Stimulated activated CD8-positive, alpha-beta memory T cell treated with anti-CD3 and anti-CD28 coated beads, Interleukin-12 subunit alpha, Interleukin-12 subunit beta, amount 100 ng/mL, for 24 hours (primary cell): Measurements from ENCODE around the gene FGF4.

ENCODE experiments used
- DNase-seq: peaks from one replicate; pipeline ENCODE4 v3.0.0-alpha.2; 2020; ENCODE audit errors: extremely low read depth

Gene FGF4

DNA sequence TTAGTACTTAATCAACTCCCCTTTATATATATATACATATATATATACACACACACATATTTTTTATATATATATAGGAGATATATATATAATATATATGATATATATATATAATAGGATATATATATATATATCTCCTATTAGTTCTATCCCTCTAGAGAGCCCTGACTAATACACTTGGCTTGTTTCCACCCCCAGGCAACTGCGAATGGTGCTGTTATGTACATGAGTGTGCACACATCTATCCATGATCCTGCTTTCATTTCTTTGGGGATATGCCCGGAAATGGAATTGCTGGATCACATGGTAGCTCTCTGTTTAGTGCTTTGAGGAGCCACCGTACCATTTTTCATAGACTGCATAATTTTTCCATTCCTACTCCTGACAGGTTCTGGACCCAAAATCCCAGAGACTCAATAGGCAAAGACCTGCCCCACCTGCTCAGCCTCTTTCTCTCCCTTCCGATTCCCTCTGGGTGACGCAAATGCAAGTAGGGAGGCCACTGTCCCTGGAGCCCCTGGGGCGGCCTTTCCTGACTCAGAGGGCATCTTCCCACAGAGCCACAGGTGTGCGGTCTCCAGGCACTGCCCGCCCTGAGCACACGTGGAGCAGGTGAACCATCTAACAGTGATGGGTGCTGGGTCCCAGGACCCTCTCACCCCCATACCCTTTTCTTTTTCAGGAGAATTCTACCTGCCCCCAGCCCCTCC, 32.1 kb upstream of the FGF4 start:
- DNase-seq, result no peak

DNA sequence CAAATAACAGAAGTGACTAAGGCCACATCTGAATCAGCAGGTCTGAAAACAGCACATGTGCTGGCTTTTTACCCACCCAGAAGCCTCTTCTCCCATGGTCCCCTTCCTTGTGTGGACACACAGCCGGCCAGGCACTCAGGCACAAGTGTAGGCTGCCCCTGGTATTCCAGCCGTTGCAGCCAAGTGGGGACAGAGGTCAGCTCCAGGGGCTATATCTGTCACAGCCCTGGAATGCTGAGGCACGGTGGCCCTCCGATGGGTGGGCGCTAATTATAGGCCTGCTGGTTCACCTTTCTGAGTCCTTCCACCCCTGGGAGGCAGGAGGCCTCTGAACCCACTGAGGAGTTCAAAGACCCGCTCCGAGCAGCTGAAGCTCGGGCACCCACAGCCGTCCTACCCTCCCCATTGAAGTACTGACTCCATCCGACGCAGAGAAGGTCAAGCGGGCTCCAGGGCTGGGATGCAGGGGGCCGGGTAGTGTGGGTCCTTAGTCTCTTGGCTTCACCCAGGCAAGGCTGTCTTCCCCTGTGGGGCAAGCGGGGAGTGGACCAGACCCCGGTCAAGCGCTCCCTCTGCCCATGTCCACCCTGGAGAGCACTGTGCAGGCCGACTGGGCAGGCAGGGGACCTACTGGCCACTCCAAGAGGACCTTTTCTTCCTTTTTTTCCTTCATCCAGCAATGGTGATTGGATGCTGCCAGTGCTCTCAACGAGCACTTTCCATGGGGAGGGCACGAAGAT, 29.8 kb upstream of the FGF4 start:
- no peak for DNase-seq

DNA sequence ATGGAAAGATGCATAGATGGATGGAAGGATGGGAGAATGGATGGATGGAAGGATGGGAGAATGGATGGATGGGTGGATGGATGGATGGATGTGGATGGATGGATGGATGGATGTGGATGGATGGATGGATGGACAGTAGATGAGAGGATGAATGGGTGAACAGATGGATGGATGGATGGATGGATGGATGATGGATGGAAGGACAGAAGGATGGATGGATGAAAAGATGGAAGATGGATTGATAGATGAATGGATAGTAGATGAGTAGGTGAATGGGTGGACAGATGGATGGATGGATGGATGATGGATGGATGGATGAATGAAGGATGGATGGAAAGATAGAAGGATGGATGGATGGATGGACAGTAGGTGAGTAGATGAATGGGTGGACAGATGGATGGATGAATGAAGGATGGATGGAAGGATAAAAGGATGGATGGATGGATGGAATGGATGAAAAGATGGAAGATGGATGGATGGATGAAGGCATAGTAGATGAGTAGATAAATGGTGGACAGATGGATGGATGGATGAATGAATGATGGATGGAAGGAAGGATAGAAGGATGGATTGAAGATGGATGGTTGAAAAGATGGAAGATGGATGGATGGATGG, 28.6 kb upstream of the FGF4 start:
- no peak for DNase-seq

DNA sequence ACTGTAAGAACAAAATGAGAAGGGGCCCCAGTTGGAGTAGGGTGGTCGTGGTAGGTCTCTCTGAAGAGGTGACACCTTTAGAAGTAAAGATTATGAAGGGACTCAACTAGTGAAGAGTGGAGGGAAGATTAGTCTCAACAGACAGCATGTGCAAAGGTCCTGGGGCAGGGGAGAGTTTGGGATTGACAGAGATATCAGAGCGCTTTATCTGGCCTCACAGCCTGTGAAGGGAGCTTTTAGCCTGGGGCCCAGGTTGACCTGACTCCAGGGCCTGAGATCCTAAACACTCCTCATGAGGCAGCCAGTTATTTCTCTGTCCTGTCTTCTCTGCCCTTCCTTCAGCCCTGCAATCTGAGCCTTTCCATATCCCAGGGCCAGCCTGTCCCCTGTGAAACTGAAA, 27.9 kb upstream of the FGF4 start:
- DNase-seq, result no peak

DNA sequence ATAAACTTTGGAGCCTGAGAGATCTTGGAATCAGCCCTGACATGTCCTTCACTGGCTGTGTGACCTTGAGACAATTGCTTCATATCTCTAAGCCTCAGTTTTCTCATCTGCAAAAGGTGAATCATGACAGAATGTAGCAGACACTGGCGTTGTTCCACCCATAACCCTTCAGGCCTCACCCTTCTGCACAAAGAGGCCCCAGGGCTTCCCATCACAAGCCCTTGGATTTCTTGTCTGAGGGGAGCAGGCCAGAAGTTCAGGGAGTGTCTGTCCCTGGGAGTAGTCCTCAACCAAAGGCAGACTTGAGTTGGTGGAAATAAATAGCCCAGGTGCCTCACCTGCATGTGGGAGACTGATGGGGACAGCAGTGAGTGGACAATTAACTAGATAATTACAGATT, 27.4 kb upstream of the FGF4 start:
- DNase-seq, result no peak

DNA sequence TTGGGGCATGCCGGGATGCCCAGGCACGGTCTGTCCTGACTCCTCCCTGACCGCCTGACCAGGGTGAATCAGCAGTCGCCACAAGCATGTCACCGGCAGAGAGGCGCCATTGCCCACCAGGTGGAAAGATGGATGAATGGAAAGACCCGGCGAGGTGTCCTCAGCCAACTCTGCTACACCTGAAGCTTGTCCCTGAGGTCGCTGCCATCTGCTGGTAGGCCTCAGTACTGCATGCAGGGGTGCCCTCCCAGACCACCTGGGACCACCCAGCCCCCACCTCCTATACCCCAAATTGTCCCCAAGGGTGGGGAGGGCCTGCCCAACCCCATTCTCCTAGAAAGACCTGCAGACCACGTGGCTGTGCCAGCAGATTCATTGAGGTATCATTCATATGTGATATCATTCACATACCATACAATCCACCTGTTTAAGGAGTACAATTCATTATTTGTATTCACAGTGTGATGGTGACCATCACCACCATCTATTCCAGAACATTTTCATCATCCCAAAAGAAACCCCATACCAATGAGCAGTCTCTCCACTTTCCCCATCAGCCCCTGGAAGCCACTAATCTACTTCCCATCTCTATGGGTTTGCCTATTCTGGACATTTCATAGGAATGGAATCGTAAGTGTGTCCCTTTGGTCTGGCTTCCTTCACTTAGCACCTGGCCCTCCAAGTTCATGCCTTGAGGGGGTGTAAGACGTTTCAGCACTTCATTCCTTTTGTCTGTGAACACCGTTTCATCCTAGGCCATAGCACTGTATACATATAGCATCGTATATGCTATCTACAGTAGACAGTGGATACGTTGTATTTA, 26.6 kb upstream of the FGF4 start:
- DNase-seq, result no peak

DNA sequence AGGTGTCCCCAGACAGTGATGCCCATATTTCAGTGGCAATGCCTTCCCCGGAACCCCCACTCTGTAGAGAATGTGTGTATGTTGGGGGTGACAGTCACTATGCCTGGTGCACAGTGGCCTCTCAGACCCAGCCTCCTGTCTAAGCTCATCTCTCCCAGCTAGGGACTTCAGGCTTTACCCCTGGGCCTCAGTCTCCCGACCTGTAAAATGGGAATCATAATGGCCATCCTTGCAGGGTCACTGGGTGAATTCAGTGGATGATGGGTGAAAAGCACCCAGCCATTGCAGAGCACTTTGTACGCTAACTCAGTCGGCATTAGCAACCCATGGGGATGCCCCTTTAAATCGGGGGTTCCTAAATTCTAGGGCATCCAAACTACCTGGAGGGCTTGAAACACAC, 25.1 kb upstream of the FGF4 start:
- no peak for DNase-seq

DNA sequence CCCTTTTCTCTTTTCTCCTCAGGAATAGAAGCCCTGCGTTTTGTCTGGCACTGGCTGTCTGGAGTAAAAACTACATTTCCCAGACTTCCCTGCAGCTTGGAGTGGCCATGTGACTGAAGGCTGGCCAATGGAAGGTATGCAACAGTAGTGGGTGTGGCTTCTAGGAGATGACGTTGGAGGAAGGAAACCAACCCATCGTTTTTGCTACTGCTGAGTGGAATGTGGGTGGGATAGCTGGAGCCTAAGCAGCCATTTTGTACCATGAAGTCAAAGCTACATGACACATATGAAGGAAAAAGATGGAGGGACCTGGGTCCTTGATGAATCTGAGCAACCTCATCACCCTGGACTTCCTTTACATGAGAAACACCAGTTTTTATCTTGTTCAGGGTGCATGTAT, 24.4 kb upstream of the FGF4 start:
- no peak for DNase-seq

DNA sequence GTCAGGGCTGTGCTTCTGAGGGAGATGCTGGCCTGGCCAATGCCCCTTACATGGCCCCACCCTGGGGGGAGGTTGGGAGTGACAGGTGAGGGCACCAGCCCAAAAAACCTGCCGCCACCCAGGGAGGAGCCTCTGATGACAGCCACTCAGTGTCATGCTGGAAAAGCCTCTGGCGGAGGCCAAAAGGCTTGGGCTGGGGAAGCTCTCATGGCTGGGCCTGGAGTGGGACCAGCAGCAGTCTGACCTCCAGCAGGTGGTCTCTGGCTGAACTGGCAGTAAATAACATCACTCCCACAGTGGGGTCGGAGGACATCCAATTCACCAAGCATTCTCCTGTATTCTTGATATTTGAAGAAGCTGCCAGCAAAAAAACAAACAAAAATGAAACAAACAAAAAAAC, 24.0 kb upstream of the FGF4 start:
- no peak for DNase-seq

DNA sequence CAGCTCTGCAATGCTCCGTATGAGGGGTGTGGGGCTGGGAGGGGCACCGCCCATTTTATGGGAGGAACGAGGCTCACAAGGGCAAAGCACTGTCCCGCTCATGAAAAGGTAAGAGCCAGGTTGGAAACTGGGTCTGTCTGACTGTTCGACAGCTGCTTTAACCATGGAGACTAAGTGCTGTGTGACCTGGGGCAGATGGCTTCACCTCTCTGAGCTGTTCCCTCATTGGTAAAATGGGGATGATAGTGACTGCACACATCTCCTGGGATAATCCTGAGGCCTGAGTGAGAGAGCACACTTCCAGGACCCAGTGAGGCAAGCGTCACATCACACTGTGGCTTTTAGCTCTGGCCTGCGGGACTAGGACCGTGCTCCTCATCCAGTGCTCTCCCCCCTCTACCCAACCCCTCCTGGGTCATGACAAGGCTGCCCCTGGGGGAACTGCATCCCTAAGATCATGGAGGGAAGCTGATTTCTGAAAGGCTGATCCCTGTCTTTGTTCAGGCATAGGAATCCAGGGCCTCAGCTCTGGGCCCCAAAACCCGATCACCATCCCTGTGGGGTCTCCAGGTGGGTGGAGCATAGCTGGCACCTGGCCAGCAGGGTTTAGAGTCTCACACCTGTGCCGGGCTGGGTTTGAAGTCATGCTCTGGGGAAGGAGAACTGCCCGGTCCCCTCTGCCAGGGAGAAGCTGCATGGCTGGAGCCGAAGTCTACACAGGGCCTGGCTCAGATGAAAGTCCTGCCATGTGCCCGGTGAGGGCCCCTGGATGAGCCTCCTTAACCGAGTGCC, 22.8 kb upstream of the FGF4 start:
- no peak for DNase-seq

DNA sequence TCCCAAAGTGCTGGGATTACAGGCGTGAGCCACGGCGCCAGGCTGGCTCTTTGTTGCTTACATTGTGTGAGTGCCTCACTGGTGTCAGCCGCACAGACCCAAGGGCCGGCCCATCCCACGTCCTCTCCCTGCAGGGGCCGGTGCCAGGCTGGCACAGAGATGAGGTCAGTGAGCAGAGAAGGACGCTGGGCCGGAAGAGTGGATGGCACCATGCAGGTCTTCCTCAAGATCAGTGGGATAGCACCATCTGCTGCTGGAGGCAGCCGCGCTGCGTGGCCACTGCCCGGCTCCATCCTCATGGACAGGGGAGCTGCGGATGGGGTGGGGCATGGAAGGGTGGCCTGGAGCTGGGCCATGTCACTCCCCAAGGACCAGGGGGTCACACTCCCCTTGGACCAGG, 22.0 kb upstream of the FGF4 start:
- DNase-seq, result no peak

DNA sequence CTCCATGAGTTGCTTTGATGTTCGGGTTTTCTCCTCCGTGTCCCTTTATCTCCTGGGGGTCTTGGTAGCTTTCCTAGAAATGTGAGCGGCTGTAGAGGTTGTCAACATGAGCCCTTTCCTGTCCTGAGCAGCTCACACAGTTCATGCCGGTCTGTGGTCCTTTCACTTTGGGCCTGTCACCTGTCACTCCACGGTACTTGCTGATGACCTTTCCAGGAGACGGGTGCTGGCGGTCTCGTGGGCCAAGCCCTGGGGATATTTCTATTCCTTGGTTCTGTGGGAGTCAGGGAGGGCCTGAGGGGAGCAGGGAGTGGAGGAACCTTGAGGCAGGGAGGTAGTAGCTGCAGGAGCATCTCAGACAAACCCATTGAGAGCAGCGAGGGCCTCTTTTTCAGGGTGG, 20.9 kb upstream of the FGF4 start:
- DNase-seq, result no peak

DNA sequence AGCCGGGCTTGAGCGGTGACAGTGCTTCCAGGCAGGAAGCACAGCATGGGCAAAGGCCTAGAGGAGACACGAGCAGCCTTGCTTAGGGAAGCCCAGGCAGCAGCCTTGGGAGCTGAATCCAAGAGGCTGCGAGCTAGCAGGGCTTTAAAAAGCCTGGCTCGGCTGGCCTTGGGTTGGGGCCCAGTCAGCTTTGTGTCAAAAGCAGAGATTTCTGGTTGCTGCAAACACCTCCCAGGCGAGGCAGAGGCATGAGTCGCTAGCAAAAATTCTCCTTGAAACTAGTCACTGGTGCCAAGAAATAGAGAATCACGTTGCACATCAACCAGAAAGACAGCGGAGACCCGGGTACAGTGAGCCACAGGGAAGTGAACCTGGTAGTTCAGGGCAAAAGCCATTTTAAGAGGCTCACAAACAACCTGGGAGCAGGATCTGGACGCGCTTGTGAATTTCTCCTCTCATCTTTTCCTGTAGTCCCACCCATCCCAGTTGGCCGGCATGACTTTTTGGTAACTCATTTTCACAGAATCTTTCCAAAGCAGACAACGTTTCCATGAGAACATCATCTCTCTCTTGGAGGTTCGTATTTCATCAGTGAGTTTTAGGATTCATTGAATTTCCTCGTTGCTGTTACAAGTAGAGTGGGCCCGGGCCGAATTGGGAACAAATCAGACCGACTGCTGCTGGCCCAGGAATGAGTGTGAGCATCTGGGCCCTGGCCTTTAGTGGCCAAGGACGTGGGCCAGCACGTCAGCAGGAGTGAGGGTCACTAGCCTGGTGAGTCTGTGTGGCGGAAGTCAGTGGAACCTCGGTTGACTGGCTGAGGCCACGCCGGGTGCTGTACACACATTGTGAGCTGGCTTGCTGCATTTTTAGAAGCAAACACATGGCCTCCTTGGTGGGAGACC, 16.4 kb upstream of the FGF4 start:
- DNase-seq, result no peak

DNA sequence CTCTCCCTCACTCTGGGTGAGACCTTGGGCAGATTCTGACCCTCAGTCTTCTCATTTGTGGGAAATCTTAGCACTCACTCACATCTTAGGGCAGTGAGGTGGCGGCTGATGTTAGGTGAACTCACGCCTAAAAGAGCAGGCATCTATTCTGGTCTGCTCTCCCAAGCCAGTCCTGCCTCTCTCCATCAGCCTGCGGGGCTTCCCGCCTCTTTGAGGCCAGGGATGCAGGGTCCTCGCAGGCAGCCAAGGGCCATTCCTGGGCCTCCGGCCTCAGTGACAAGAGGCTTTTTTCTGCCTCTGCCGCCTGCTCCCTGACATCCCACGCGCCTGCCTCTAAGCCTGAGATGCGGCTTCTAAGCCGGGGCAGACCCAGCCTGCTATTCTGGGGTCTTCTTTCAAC, 13.8 kb upstream of the FGF4 start:
- no peak for DNase-seq

DNA sequence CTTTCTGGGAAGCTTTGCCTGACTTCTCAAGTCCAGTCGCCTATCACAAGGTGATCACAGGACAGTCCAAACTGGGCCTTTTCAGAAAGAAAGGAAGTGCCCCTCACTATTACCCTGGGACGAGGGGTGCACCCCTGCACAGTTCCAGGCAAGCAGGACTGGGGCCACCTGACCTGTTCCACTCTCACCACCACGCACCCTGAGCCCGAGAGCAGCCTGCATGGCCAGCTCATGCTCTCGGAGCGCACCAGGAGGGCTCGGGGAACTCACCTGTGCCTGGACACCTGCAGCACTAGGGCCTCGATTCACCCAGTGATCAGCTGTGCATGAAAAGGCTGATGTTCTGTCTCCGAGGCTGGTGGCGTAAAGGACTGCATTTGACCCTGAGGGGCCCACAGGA, 12.8 kb upstream of the FGF4 start:
- no peak for DNase-seq

DNA sequence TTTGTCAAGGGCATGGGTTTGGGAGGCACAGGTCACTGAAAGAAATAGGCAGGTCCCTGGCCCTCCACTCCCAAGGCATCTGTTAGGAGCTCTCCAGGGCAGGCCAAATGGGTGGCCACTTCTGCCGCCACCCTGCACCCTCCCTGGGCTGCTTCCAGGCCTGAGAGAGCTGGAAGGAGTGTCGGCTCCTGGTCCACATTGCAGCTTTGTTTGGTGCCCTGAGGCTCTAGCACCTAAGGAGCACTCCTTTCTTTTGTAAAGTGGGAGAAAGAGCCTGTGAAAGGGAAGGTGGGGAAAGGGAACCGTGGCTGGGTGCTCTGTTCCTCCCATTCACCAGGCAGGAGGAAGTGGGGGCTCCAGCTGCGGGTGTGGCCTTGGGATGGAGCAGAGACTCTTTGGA, 12.3 kb upstream of the FGF4 start:
- no peak for DNase-seq

DNA sequence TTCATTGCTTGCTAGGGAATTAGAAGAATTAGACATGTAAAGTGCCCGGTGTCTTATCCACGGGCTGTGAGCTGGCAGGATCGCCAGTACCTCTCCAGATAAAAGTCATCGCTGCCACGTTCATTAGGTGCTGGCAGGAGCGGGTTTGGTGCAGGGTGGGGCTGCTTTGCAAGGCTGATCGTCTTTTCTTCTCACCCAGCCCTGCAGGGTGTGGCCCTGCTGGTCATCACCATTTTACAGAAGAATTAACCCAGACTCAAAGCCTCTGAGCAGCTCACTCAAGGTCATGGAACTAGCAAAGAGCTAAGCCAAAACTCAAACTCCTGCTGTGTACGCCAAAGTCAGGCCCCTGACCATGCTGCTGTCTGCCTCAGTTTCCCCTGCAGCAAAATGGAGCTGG, 6.1 kb upstream of the FGF4 start:
- DNase-seq, result no peak

DNA sequence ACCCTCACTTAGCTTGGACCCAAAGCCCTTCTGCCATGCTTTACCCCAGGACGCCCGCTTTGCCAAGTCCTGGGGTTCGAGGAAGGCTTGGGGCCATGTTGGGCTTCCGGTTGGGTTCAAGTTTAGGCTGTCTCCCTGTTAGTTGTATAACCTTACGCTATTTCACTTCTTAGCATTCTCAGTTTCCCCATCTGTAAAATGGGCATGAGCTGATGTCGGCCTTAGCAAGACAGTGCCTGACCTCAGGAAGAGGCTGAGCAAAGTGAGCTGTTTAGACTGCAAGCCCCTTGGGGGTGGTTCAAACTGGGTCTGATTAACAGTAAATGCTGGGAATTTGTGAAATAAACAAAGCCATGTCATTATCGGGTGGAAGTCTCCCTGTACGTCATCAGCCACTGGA, 3.2 kb upstream of the FGF4 start:
- no peak for DNase-seq

DNA sequence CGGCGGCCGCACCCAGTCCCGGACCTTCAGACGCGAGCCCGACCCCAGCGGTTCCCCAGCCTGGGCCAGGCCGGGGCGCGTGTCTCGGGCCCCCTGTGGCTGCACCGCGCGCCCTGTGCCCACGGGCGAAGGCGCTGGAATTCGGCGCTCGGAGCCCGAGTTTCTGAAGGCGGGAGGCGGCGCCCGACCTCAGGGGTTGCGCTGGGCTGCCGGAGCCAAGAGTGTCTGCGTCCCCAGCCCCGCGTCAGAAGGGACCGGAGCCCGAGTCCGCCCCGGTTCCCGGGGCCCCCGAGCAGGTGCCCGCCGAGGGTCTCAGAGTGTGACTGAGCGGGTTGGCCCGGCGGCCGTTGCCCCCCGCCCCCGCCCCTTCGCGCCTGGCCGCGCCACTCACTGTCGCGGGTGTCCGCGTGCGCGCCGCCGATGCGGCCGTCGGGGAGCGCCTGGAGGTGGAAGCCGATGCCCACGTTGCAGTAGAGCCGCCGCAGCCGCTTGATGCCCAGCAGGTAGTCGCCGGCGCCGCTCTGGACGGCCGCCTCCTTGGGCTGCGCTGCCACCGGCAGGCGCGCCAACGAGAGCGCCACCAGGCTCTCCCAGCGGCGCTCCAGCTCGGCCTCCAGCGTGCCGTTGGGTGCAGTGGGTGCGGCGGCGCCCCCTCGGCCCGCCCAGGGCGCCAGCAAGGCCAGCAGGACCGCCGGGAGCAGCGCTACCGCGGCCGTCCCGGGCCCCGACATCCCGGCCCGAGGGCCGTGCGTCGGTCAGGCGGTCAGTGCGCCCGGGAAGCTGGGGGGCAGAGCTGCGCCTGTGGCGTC, 583 bp downstream of the FGF4 start:
- no peak for DNase-seq
